A172 (cell line): Measurements from ENCODE around the gene SCFD2. TPM values are rescaled to one million over a fixed set of nuclear protein-coding genes. Genes with fewer than 3 reads are reported as not detected.

Experiments used
- DNase-seq: peaks from one replicate; pipeline ENCODE4 v3.0.0-alpha.2; 2015; ENCODE audit warnings: low spot score
- total RNA-seq: library from RNA; depleted of rRNA; stranded (reverse); fragments of >200 nt; shearing (Covaris generic); gene quantifications from 2 replicates; pipeline ENCODE4 v1.2.3, GENCODE V29; 2014

SCFD2 gene
- total RNA-seq, 1 experiment from 2014 or later = 16.2 TPM

GRCh38 chr4:52957835-52958631 lies 407.8 kb downstream of the SCFD2 start:
- no peak for DNase-seq

GRCh38 chr4:52957220-52957686 lies 408.6 kb downstream of the SCFD2 start:
- no peak for DNase-seq

- no peak for DNase-seq
Measured at GRCh38 chr4:52956691-52957090, 409.2 kb downstream of the SCFD2 start.

GRCh38 chr4:52954560-52955170 lies 411.2 kb downstream of the SCFD2 start:
- DNase-seq = no peak

GRCh38 chr4:52952540-52952939 lies 413.3 kb downstream of the SCFD2 start:
- DNase-seq = no peak

- no peak for DNase-seq
Measured at GRCh38 chr4:52951016-52951415, 414.8 kb downstream of the SCFD2 start.

- DNase-seq = no peak
Measured at GRCh38 chr4:52950226-52950625, 415.6 kb downstream of the SCFD2 start.

- no peak for DNase-seq
Measured at GRCh38 chr4:52949336-52949735, 416.5 kb downstream of the SCFD2 start.

GRCh38 chr4:52948057-52948423 lies 417.8 kb downstream of the SCFD2 start:
- no peak for DNase-seq

GRCh38 chr4:52947401-52948056 lies 418.3 kb downstream of the SCFD2 start:
- no peak for DNase-seq

GRCh38 chr4:52946855-52947254 lies 419.0 kb downstream of the SCFD2 start:
- DNase-seq = no peak

GRCh38 chr4:52945982-52946381 lies 419.9 kb downstream of the SCFD2 start:
- DNase-seq = no peak

- no peak for DNase-seq
Measured at GRCh38 chr4:52945326-52945898, 420.4 kb downstream of the SCFD2 start.

- DNase-seq = no peak
Measured at GRCh38 chr4:52943677-52944076, 422.2 kb downstream of the SCFD2 start.

- no peak for DNase-seq
Measured at GRCh38 chr4:52942936-52943335, 422.9 kb downstream of the SCFD2 start.

GRCh38 chr4:52941450-52941849 lies 424.4 kb downstream of the SCFD2 start:
- DNase-seq = no peak

- no peak for DNase-seq
Measured at GRCh38 chr4:52939739-52940138, 426.1 kb downstream of the SCFD2 start.

GRCh38 chr4:52939325-52939724 lies 426.5 kb downstream of the SCFD2 start:
- DNase-seq = no peak

GRCh38 chr4:52937829-52938228 lies 428.0 kb downstream of the SCFD2 start:
- DNase-seq = no peak

GRCh38 chr4:52936729-52937128 lies 429.1 kb downstream of the SCFD2 start:
- DNase-seq = no peak

GRCh38 chr4:52935317-52935716 lies 430.5 kb downstream of the SCFD2 start:
- no peak for DNase-seq

- DNase-seq = no peak
Measured at GRCh38 chr4:52933738-52934137, 432.1 kb downstream of the SCFD2 start.
